Common myeloid progenitor, CD34-positive (primary cell): ENCODE results near the gene ZNF620.
A peak's percentile ranks its signal among the peaks of the same experiment; 100 is the strongest.

ENCODE experiments used
- CTCF ChIA-PET: fragments of 350-600 bp; sonication (Branson Sonifier 250); formaldehyde crosslinking; loops from one replicate; lab custom pipeline; 2021; ENCODE audit warnings: antibody characterized with exemption; lab: Charles Lee
- POLR2A ChIA-PET: fragments of 350-600 bp; sonication (Branson Sonifier 250); formaldehyde crosslinking; loops from one replicate; lab custom pipeline; 2021; ENCODE audit warnings: antibody characterized with exemption; lab: Charles Lee
- DNase-seq, 3 donors: peaks; one replicate each; pipeline versions ENCODE4 v3.0.0 to v3.0.0-alpha.2; 2013
- H3K27ac ChIP-seq, 2 experiments: 1 replicate in 1 of 2; 2 replicates in 1 of 2; pipeline ENCODE4 v1.7.0; 2013; ENCODE audit warnings: inconsistent platforms in 2 of 2, low read length in 2 of 2, mild to moderate bottlenecking in 2 of 2, low read depth in 1 of 2, moderate library complexity in 1 of 2; ENCODE audit not compliant: severe bottlenecking in 2 of 2, insufficient read depth in 1 of 2, poor library complexity in 1 of 2
- H3K27me3 ChIP-seq, 5 experiments: replicated peaks in 2 of 5; 1 replicate in 3 of 5; 2 replicates in 2 of 5; pipeline versions ENCODE4 v1.6.1 to v1.7.0; 2013; ENCODE audit warnings: low read length in 4 of 5, mild to moderate bottlenecking in 2 of 5, moderate library complexity in 2 of 5, inconsistent platforms in 1 of 5; ENCODE audit not compliant: insufficient read depth in 5 of 5, control insufficient read depth in 4 of 5
- H3K36me3 ChIP-seq, 4 experiments: 1 replicate in 2 of 4; 2 replicates in 2 of 4; pipeline versions ENCODE4 v1.6.1 to v1.7.0; 2013; ENCODE audit warnings: low read length in 3 of 4, control low read depth in 1 of 4, mild to moderate bottlenecking in 1 of 4; ENCODE audit not compliant: control insufficient read depth in 4 of 4, insufficient read depth in 4 of 4
- H3K4me1 ChIP-seq, 4 experiments: 1 replicate in 3 of 4; 2 replicates in 1 of 4; pipeline versions ENCODE4 v1.6.1 to v1.7.1; 2013; ENCODE audit warnings: low read length in 3 of 4, mild to moderate bottlenecking in 3 of 4, control low read depth in 1 of 4, inconsistent platforms in 1 of 4, moderate library complexity in 1 of 4; ENCODE audit not compliant: control insufficient read depth in 4 of 4, insufficient read depth in 4 of 4; ENCODE audit errors: control extremely low read depth in 1 of 4
- H3K4me3 ChIP-seq, 7 experiments: 1 replicate in 4 of 7; 2 replicates in 3 of 7; pipeline versions ENCODE4 v1.5.1 to v1.7.0; 2013; ENCODE audit warnings: mild to moderate bottlenecking in 7 of 7, low read length in 6 of 7, moderate library complexity in 6 of 7, inconsistent platforms in 2 of 7, low read depth in 2 of 7, control low read depth in 1 of 7; ENCODE audit not compliant: insufficient read depth in 4 of 7, control insufficient read depth in 1 of 7; ENCODE audit errors: extremely low read depth in 1 of 7
- H3K9me3 ChIP-seq, 5 experiments: 1 replicate in 4 of 5; 2 replicates in 1 of 5; pipeline versions ENCODE4 v1.6.1 to v1.7.1; 2013; ENCODE audit warnings: low read length in 4 of 5, mild to moderate bottlenecking in 2 of 5, inconsistent platforms in 1 of 5, low read depth in 1 of 5, moderate library complexity in 1 of 5; ENCODE audit not compliant: control insufficient read depth in 4 of 5, insufficient read depth in 2 of 5; ENCODE audit errors: control extremely low read depth in 1 of 5
- WGBS: methylation state at CpG from one replicate; pipeline ENCODE4 v1.1.5; 2013; ENCODE audit not compliant: insufficient coverage; 5-methylcytosine and 5-hydroxymethylcytosine counted together

ZNF620 gene

GRCh38 chr3:40499952-40500351 lies 5.9 kb upstream of the ZNF620 start:
- H3K4me3 ChIP-seq = no peak overlapping the region
- ChIA-PET POLR2A (no interaction called here), CTCF (no interaction called here)
- no CpG with 5 or more reads among the region's 1 CpG for WGBS
- DNase-seq = no peak
- no peaks in the 10 kb centered on the region for H3K27me3 ChIP-seq
- H3K27ac ChIP-seq = no peak overlapping the region
- peaks cover 0 to 4% (median 2%) of the 10 kb centered on the region in 4 experiments for H3K4me1 ChIP-seq
- no peaks in the 10 kb centered on the region for H3K36me3 ChIP-seq
- H3K9me3 ChIP-seq = no peaks in the 10 kb centered on the region

GRCh38 chr3:40502034-40502433 lies 3.8 kb upstream of the ZNF620 start:
- WGBS = no CpG with 5 or more reads among the region's 2 CpGs
- Histone ChIP-seq H3K36me3 (no peaks in the 10 kb centered on the region), H3K9me3 (no peaks in the 10 kb centered on the region), H3K4me3 (no peak overlapping the region), H3K27me3 (no peaks in the 10 kb centered on the region), H3K4me1 (peaks cover 3 to 11% (median 8%) of the 10 kb centered on the region in 4 experiments), H3K27ac (no peak overlapping the region)
- peak in 2 of 3 donors; percentile 9 to 36 for DNase-seq
- CTCF ChIA-PET = no interaction called here
- POLR2A ChIA-PET = no interaction called here

- Histone ChIP-seq H3K9me3 (no peaks in the 10 kb centered on the region), H3K4me1 (peaks cover 3 to 11% (median 8%) of the 10 kb centered on the region in 4 experiments), H3K27ac (no peak overlapping the region), H3K4me3 (peak overlapping the region in 3 of 7 experiments; percentile 85 to 97 (median 89)), H3K27me3 (no peaks in the 10 kb centered on the region), H3K36me3 (peaks cover 0 to 9% (median 4%) of the 10 kb centered on the region in 4 experiments)
- CTCF ChIA-PET = interaction anchor here (1.0 to 2.4 kb wide), 14 partner anchors 8 to 1373 kb away, joined by 3 to 13 read pairs (median 4); partner anchors contain the start of gene ZNF621
- POLR2A ChIA-PET = no interaction called here
- WGBS = 93% methylated on average over 5 of the region's 5 CpGs
- peak in 2 of 3 donors; percentile 6 to 13 for DNase-seq
Observed at GRCh38 chr3:40504636-40505430, 1.0 kb upstream of the ZNF620 start.

- peaks cover 0 to 5% (median 3%) of the 10 kb centered on the region in 4 experiments for H3K4me1 ChIP-seq
- 100% methylated on average over 1 of the region's 1 CpG for WGBS
- H3K27me3 ChIP-seq = no peaks in the 10 kb centered on the region
- H3K27ac ChIP-seq = no peak overlapping the region
- ChIA-PET CTCF (no interaction called here), POLR2A (no interaction called here)
- no peak for DNase-seq
- no peaks in the 10 kb centered on the region for H3K9me3 ChIP-seq
- no peak overlapping the region for H3K4me3 ChIP-seq
- peaks cover 9 to 65% (median 30%) of the 10 kb centered on the region in 4 experiments for H3K36me3 ChIP-seq
Observed at GRCh38 chr3:40511031-40511718, 5.3 kb downstream of the ZNF620 start.

GRCh38 chr3:40516201-40516600 lies 10.4 kb downstream of the ZNF620 start:
- Histone ChIP-seq H3K27me3 (no peaks in the 10 kb centered on the region), H3K4me1 (no peaks in the 10 kb centered on the region), H3K4me3 (no peak overlapping the region), H3K36me3 (peaks cover 9 to 54% (median 17%) of the 10 kb centered on the region in 4 experiments), H3K9me3 (no peaks in the 10 kb centered on the region), H3K27ac (no peak overlapping the region)
- 100% methylated on average over 3 of the region's 5 CpGs for WGBS
- ChIA-PET CTCF (no interaction called here), POLR2A (no interaction called here)
- DNase-seq = no peak

- Histone ChIP-seq H3K9me3 (no peaks in the 10 kb centered on the region), H3K4me3 (no peak overlapping the region), H3K4me1 (no peaks in the 10 kb centered on the region), H3K27me3 (no peaks in the 10 kb centered on the region), H3K27ac (no peak overlapping the region), H3K36me3 (peaks cover 6 to 38% (median 13%) of the 10 kb centered on the region in 4 experiments)
- POLR2A ChIA-PET = no interaction called here
- DNase-seq = no peak
- CTCF ChIA-PET = no interaction called here
- WGBS = 100% methylated on average over 1 of the region's 1 CpG
Observed at GRCh38 chr3:40518067-40518466, 12.2 kb downstream of the ZNF620 start.

- Histone ChIP-seq H3K27me3 (no peaks in the 10 kb centered on the region), H3K9me3 (no peaks in the 10 kb centered on the region), H3K4me1 (no peaks in the 10 kb centered on the region), H3K4me3 (no peak overlapping the region), H3K27ac (no peak overlapping the region), H3K36me3 (peaks cover 6 to 33% (median 13%) of the 10 kb centered on the region in 4 experiments)
- CTCF ChIA-PET = interaction anchor here (1.6 kb wide), 1 partner anchor 13 kb away, joined by 7 read pairs; the partner anchor contains the start of gene ZNF620
- no CpG with 5 or more reads among the region's 1 CpG for WGBS
- no peak for DNase-seq
- POLR2A ChIA-PET = no interaction called here
Observed at GRCh38 chr3:40518848-40519247, 13.0 kb downstream of the ZNF620 start.
